GM12878 (cell line): Measurements from ENCODE around the gene LRRC14B. TPM values are rescaled to one million over a fixed set of nuclear protein-coding genes. Genes with fewer than 3 reads are reported as not detected.

ENCODE experiments used
- ATAC-seq: fragments of 200-7000 bp; cut with Tn5 transposase; 3 replicates; pipeline ENCODE4 v1.9.1; 2020; ENCODE audit warnings: mild to moderate bottlenecking, moderate library complexity
- BruUV-seq: library from RNA; stranded (reverse); fragments of 400-500 nt; replicated peaks from 2 replicates; lab custom pipeline; 2021; lab: Mats Ljungman, UMichigan
- CTCF ChIA-PET: fragments of 300-600 bp; sonication (Branson Sonifier 250); formaldehyde crosslinking; extraction: SDS; loops from one replicate; lab custom pipeline; 2021; ENCODE audit warnings: inconsistent platforms; lab: Yijun Ruan, JAX
- POLR2A ChIA-PET: fragments of 350-600 bp; formaldehyde crosslinking; extraction: SDS; loops from one replicate; lab custom pipeline; 2021; ENCODE audit warnings: inconsistent platforms; lab: Charles Lee
- RAD21 ChIA-PET: fragments of 300-600 bp; sonication (Branson Sonifier 250); formaldehyde crosslinking; loops from one replicate; lab custom pipeline; 2023; ENCODE audit warnings: antibody characterized with exemption; ENCODE audit not compliant: unreplicated experiment; lab: Charles Lee
- SMC1A ChIA-PET: fragments of 300-600 bp; sonication (Branson Sonifier 250); formaldehyde crosslinking; loops from one replicate; lab custom pipeline; 2023; ENCODE audit not compliant: unreplicated experiment, uncharacterized antibody; lab: Charles Lee
- DNase-seq: peaks from one replicate; pipeline ENCODE4 v3.0.0-alpha.2; 2011; ENCODE audit warnings: low read depth, low spot score
- FAIRE-seq: peaks from 3 replicates; lab custom pipeline; 2011; peaks lifted over from hg19 to GRCh38; lab: Jason Lieb, UNC
- H2AFZ ChIP-seq: 2 replicates; pipeline ENCODE4 v1.6.0; 2011; ENCODE audit warnings: low read depth, low read length, control low read depth; ENCODE audit not compliant: control insufficient read depth
- H3K27ac ChIP-seq: 2 replicates; pipeline ENCODE4 v1.5.1; 2011; ENCODE audit warnings: control low read depth; ENCODE audit not compliant: control insufficient read depth, insufficient read depth
- H3K27me3 ChIP-seq, 2 experiments: replicated peaks in 1 of 2; 2 replicates each; pipeline versions ENCODE4 v1.6.0 to v1.6.1; 2011; ENCODE audit warnings: low read length in 1 of 2; ENCODE audit not compliant: control insufficient read depth in 2 of 2, insufficient read depth in 2 of 2
- H3K36me3 ChIP-seq, 2 experiments: 2 replicates each; pipeline ENCODE4 v1.5.1; 2011; ENCODE audit warnings: low read length in 1 of 2; ENCODE audit not compliant: control insufficient read depth in 2 of 2, insufficient read depth in 2 of 2
- H3K4me1 ChIP-seq: 2 replicates; pipeline ENCODE4 v1.6.1; 2011; ENCODE audit warnings: mild to moderate bottlenecking, low read length, moderate library complexity, mixed read lengths; ENCODE audit not compliant: control insufficient read depth, insufficient read depth
- H3K4me2 ChIP-seq: 2 replicates; pipeline ENCODE4 v1.6.0; 2011; ENCODE audit warnings: control low read depth; ENCODE audit not compliant: control insufficient read depth, insufficient read depth
- H3K4me3 ChIP-seq: fragments of 200-600 bp; sonication (generic); 2 replicates; pipeline ENCODE4 v1.5.1; 2016
- H3K79me2 ChIP-seq: 2 replicates; pipeline ENCODE4 v1.6.0; 2011; ENCODE audit warnings: low read length; ENCODE audit not compliant: control insufficient read depth, insufficient read depth
- H3K9ac ChIP-seq: 2 replicates; pipeline ENCODE4 v1.8.0; 2011; ENCODE audit warnings: low read length, control low read depth, mixed read lengths; ENCODE audit not compliant: control insufficient read depth, insufficient read depth
- H3K9me3 ChIP-seq: replicated peaks from 3 replicates; pipeline ENCODE4 v1.5.1; 2011; ENCODE audit warnings: mild to moderate bottlenecking, low read length; ENCODE audit not compliant: control insufficient read depth, insufficient read depth
- H4K20me1 ChIP-seq: 2 replicates; pipeline ENCODE4 v1.6.0; 2011; ENCODE audit not compliant: control insufficient read depth, insufficient read depth
- BRCA1 ChIP-seq: IDR thresholded peaks from 2 replicates; pipeline ENCODE4 v1.6.1; 2011; ENCODE audit warnings: low read depth, low read length, improper control_type of control experiment
- CBX3 ChIP-seq: fragments of 200-600 bp; sonication (generic); IDR thresholded peaks from 2 replicates; pipeline ENCODE4 v1.6.1; 2016; ENCODE audit warnings: low read depth, borderline replicate concordance
- EZH2 ChIP-seq: IDR thresholded peaks from 2 replicates; pipeline ENCODE4 v1.6.1; 2012; ENCODE audit warnings: low read depth, mild to moderate bottlenecking, control low read depth, inconsistent platforms, low read length, borderline replicate concordance; ENCODE audit not compliant: control insufficient read depth
- MLLT1 ChIP-seq: fragments of 450-650 bp; IDR thresholded peaks from 2 replicates; pipeline ENCODE4 v1.6.1; 2016; ENCODE audit warnings: mild to moderate bottlenecking
- REST ChIP-seq: IDR thresholded peaks from 2 replicates; pipeline ENCODE4 v1.6.1; 2012; ENCODE audit warnings: mild to moderate bottlenecking, low read depth, low read length
- SIN3A ChIP-seq: IDR thresholded peaks from 2 replicates; pipeline ENCODE4 v1.6.1; 2012; ENCODE audit warnings: low read depth, low read length, improper control_type of control experiment
- SMAD1 ChIP-seq: fragments of 450-650 bp; IDR thresholded peaks from 2 replicates; pipeline ENCODE4 v1.6.1; 2018; ENCODE audit warnings: mild to moderate bottlenecking, low read depth; ENCODE audit not compliant: partially characterized antibody
- SUZ12 ChIP-seq: fragments of 200-600 bp; sonication (generic); IDR thresholded peaks from one replicate; pipeline ENCODE4 v1.6.1; 2018; ENCODE audit warnings: antibody characterized with exemption, mild to moderate bottlenecking; ENCODE audit not compliant: unreplicated experiment
- ZBTB40 ChIP-seq: fragments of 450-650 bp; IDR thresholded peaks from 2 replicates; pipeline ENCODE4 v1.6.1; 2016; ENCODE audit warnings: mild to moderate bottlenecking, moderate library complexity, borderline replicate concordance
- WGBS: methylation state at CpG from one replicate; pipeline ENCODE4 v1.1.6; 2016; ENCODE audit warnings: low lambda C conversion rate; ENCODE audit not compliant: insufficient replicate concordance, insufficient coverage; ENCODE audit errors: missing lambda C conversion rate; 5-methylcytosine and 5-hydroxymethylcytosine counted together
- in situ Hi-C: fragments of 300-500 bp; cut with MboI; formaldehyde crosslinking; loops from 9 replicates; pipeline ENCODE4 v1.14.3; 2018; ENCODE audit warnings: mixed read lengths
- intact Hi-C: fragments of 100-400 bp; cut with micrococcal nuclease; formaldehyde crosslinking; loops from one replicate; pipeline ENCODE4 v1.14.2; 2022; ENCODE audit not compliant: unreplicated experiment
- polyA plus RNA-seq, 11 experiments: library from polyadenylated mRNA; depleted of rRNA in 4 of 11; unstranded in 6 of 11; stranded (reverse) in 5 of 11; fragments of >200 nt; fragmentation: Nextera tagmentation in 4 of 11; fragmentation: Illumina TruSeq in 1 of 11; extraction: Ambion mirVana in 4 of 11; extraction: Trizol in 1 of 11; gene quantifications; 1 replicate in 1 of 11; 2 replicates in 10 of 11; pipeline versions ENCODE4 v1.2.1 to v1.2.3, GENCODE V29; 2011 to 2016; ENCODE audit warnings: inconsistent platforms in 2 of 11, missing spikeins in 2 of 11, low read depth in 1 of 11
- total RNA-seq, 4 experiments: library from RNA; depleted of rRNA in 3 of 4; stranded (reverse); fragments of >200 nt in 3 of 4; fragmentation: Illumina TruSeq in 1 of 4; extraction: Trizol in 1 of 4; gene quantifications; 2 replicates each; pipeline versions ENCODE4 v1.2.1 to v1.2.3, GENCODE V29; 2013 to 2021
- TF ChIP-seq, protein P1 (sequence below): IDR thresholded peaks from 2 replicates; pipeline ENCODE4 v1.6.1; 2011; ENCODE audit warnings: mild to moderate bottlenecking, low read depth, low read length, moderate library complexity; ENCODE audit not compliant: insufficient replicate concordance

LRRC14B gene
- total and polyA plus RNA-seq, 10 of the 15 experiments (the other 5 are each of a cell fraction or from before 2014, with no cell fraction given): 0.06 to 0.31 (median 0.13) TPM; not detected in 5

GRCh38 chr5:166441-167372 lies 24.6 kb upstream of the LRRC14B start (continued):
- TF ChIP-seq SUZ12 (no peak), ZBTB40 (no peak), SMAD1 (no peak)
- TF ChIP-seq, protein P1, sequence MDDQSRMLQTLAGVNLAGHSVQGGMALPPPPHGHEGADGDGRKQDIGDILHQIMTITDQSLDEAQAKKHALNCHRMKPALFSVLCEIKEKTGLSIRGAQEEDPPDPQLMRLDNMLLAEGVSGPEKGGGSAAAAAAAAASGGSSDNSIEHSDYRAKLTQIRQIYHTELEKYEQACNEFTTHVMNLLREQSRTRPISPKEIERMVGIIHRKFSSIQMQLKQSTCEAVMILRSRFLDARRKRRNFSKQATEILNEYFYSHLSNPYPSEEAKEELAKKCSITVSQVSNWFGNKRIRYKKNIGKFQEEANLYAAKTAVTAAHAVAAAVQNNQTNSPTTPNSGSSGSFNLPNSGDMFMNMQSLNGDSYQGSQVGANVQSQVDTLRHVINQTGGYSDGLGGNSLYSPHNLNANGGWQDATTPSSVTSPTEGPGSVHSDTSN: no peak

DNA sequence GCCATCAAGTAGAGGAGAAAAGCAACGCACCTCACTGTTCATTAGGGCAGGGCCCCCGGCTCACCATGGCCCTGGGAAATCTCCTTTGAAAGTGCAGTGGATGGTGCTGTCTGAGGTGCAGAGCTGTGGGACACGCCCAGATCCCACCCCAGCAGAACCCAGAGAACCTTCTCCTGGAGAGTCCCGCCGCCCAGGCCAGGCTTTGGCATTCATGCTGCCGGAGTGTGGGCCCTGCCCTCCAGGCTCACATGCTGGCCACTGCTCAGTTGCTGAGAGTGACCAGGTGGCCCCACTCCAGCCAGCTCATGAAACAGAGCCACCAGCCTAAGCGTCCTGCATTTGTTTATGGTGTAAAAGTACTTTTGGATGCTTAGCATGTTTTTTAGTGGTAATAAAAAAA lies 23.8 kb upstream of the LRRC14B start:
- Histone ChIP-seq H3K4me2 (no peak overlapping the region), H3K27me3 (no peaks in the 10 kb centered on the region; a peak in 1 of 4 replicates), H2AFZ (no peak overlapping the region), H3K4me3 (no peak overlapping the region), H3K27ac (no peak overlapping the region), H3K79me2 (no peaks in the 10 kb centered on the region), H4K20me1 (no peaks in the 10 kb centered on the region), H3K4me1 (no peaks in the 10 kb centered on the region), H3K36me3 (no peaks in the 10 kb centered on the region), H3K9ac (no peak overlapping the region), H3K9me3 (no peaks in the 10 kb centered on the region; the same call in 2 of the 3 replicates)
- intact Hi-C loops (no loop called here), in situ Hi-C loops (no loop called here)
- ATAC-seq (no peak), FAIRE-seq (no peak), DNase-seq (no peak)
- no peak for TF ChIP-seq EZH2
- no peak for TF ChIP-seq CBX3
- TF ChIP-seq SIN3A: no peak
- no peak for TF ChIP-seq BRCA1
- TF ChIP-seq MLLT1: no peak
- TF ChIP-seq REST: no peak
- POLR2A ChIA-PET: no interaction called here
- no TSS peak for BruUV-seq
- RAD21 ChIA-PET: no interaction called here
- CTCF ChIA-PET: no interaction called here
- SMC1A ChIA-PET: no interaction called here
- WGBS: 51% methylated on average over 7 of the region's 7 CpGs
